K562 (cell line): ENCODE measurements around the gene EFNB3. TPM values are rescaled to one million over a fixed set of nuclear protein-coding genes. Genes with fewer than 3 reads are reported as not detected.

Source experiments
- CEBPG ChIP-seq, 3 experiments: fragments of 200-800 bp in 1 of 3; sonication (Bioruptor generic) in 1 of 3; sonication (generic) in 1 of 3; formaldehyde crosslinking in 1 of 3; IDR thresholded peaks in 2 of 3; conservative IDR thresholded peaks in 1 of 3; 2 replicates each; pipeline versions ENCODE4 v1.6.1 to v1.8.0; 2016 to 2022; ENCODE audit warnings: missing compliant biosample characterization in 2 of 3, missing genetic modification characterization in 2 of 3, mild to moderate bottlenecking in 1 of 3, missing genetic modification reagents in 1 of 3
- ELF1 ChIP-seq: fragments of 200-800 bp; sonication (Bioruptor generic); IDR thresholded peaks from 2 replicates; pipeline ENCODE4 v1.6.1; 2016; ENCODE audit warnings: missing genetic modification characterization, missing compliant biosample characterization
- EP300 ChIP-seq: IDR thresholded peaks from 2 replicates; pipeline ENCODE4 v1.6.1; 2012; ENCODE audit warnings: low read length, improper control_type of control experiment
- ETV5 ChIP-seq: sonication (generic); formaldehyde crosslinking; IDR thresholded peaks from 2 replicates; pipeline ENCODE4 v1.4.0; 2020; ENCODE audit warnings: low read depth, mild to moderate bottlenecking, missing genetic modification reagents
- FOXK1 ChIP-seq: sonication (generic); formaldehyde crosslinking; IDR thresholded peaks from 2 replicates; pipeline ENCODE4 v1.8.0; 2022; ENCODE audit warnings: missing genetic modification reagents, mild to moderate bottlenecking, borderline replicate concordance
- IRF2 ChIP-seq: sonication (generic); formaldehyde crosslinking; IDR thresholded peaks from 2 replicates; pipeline ENCODE4 v1.8.1; 2022; ENCODE audit warnings: mild to moderate bottlenecking, missing genetic modification reagents
- KAT7 ChIP-seq: sonication (generic); formaldehyde crosslinking; IDR thresholded peaks from 2 replicates; pipeline ENCODE4 v1.8.0; 2022; ENCODE audit warnings: missing genetic modification reagents, mild to moderate bottlenecking, borderline replicate concordance
- POLR2AphosphoS5 ChIP-seq: IDR thresholded peaks from 2 replicates; pipeline ENCODE4 v1.6.1; 2011; ENCODE audit warnings: mild to moderate bottlenecking, low read depth, low read length, moderate library complexity; ENCODE audit not compliant: control insufficient read depth, insufficient read depth
- RBM17 ChIP-seq: fragments of 200-400 bp; formaldehyde crosslinking; IDR thresholded peaks from 2 replicates; pipeline ENCODE4 v1.6.1; 2017; ENCODE audit warnings: low read depth, mild to moderate bottlenecking, low read length, borderline replicate concordance
- SUPT5H ChIP-seq: fragments of 450-650 bp; IDR thresholded peaks from 2 replicates; pipeline ENCODE4 v1.6.1; 2016
- WHSC1 ChIP-seq: IDR thresholded peaks from one replicate; pipeline ENCODE4 v1.6.1; 2012; ENCODE audit warnings: low read length, control low read depth, inconsistent platforms
- ZBTB8A ChIP-seq: fragments of 450-650 bp; IDR thresholded peaks from 2 replicates; pipeline ENCODE4 v1.6.1; 2018; ENCODE audit warnings: mild to moderate bottlenecking, moderate library complexity; ENCODE audit not compliant: partially characterized antibody
- ZFX ChIP-seq: sonication (generic); formaldehyde crosslinking; IDR thresholded peaks from 2 replicates; pipeline ENCODE4 v1.8.0; 2022; ENCODE audit warnings: mild to moderate bottlenecking, missing genetic modification reagents, moderate library complexity
- ZNF384 ChIP-seq: IDR thresholded peaks from 2 replicates; pipeline ENCODE4 v1.6.1; 2012; ENCODE audit warnings: low read depth, low read length, improper control_type of control experiment
- ZNF583 ChIP-seq: fragments of 250-450 bp; sonication (Bioruptor Pico); IDR thresholded peaks from 2 replicates; pipeline ENCODE4 v1.4.0; 2020
- ZNF589 ChIP-seq: fragments of 200-800 bp; sonication (Bioruptor generic); IDR thresholded peaks from 2 replicates; pipeline ENCODE4 v1.6.1; 2016; ENCODE audit warnings: low read depth, missing genetic modification characterization, missing compliant biosample characterization
- ZNF695 ChIP-seq: fragments of 450-650 bp; formaldehyde crosslinking; IDR thresholded peaks from 2 replicates; pipeline ENCODE4 v1.4.0; 2020; ENCODE audit warnings: mild to moderate bottlenecking, moderate library complexity
- polyA plus RNA-seq, 8 experiments: library from polyadenylated mRNA; depleted of rRNA in 4 of 8; stranded (reverse) in 5 of 8; unstranded in 3 of 8; fragments of >200 nt; fragmentation: Nextera tagmentation in 2 of 8; fragmentation: Illumina TruSeq in 1 of 8; extraction: Ambion mirVana in 2 of 8; extraction: Trizol in 1 of 8; gene quantifications; 2 replicates each; pipeline versions ENCODE4 v1.2.1 to v1.2.3, GENCODE V29; 2011 to 2014; ENCODE audit warnings: inconsistent platforms in 1 of 8, missing spikeins in 1 of 8
- total RNA-seq, 7 experiments: library from RNA; depleted of rRNA in 6 of 7; stranded (reverse); fragments of >200 nt in 6 of 7; fragmentation: Illumina TruSeq in 2 of 7; extraction: Trizol in 2 of 7; gene quantifications; 2 replicates each; pipeline versions ENCODE4 v1.2.1 to v1.2.3, GENCODE V29; 2011 to 2021; ENCODE audit warnings: low replicate concordance in 1 of 7
- TF ChIP-seq, protein P1 (sequence below): sonication (generic); formaldehyde crosslinking; IDR thresholded peaks from 2 replicates; pipeline ENCODE4 v1.8.0; 2022; ENCODE audit warnings: missing genetic modification reagents, mild to moderate bottlenecking, moderate library complexity, borderline replicate concordance
- TF ChIP-seq, protein P2 (sequence below): sonication (generic); formaldehyde crosslinking; IDR thresholded peaks from 2 replicates; pipeline ENCODE4 v1.8.1; 2023; ENCODE audit warnings: mild to moderate bottlenecking, missing genetic modification reagents
- TF ChIP-seq, protein P3 (sequence below), 2 experiments: fragments of 450-650 bp in 1 of 2; sonication (generic) in 1 of 2; formaldehyde crosslinking; conservative IDR thresholded peaks; 2 replicates each; pipeline versions ENCODE4 v1.4.0 to v1.8.1; 2020 to 2022; ENCODE audit warnings: mild to moderate bottlenecking in 1 of 2, missing genetic modification reagents in 1 of 2
- TF ChIP-seq, protein P4 (sequence below): sonication (generic); formaldehyde crosslinking; IDR thresholded peaks from 2 replicates; pipeline ENCODE4 v1.8.0; 2022; ENCODE audit warnings: mild to moderate bottlenecking, missing genetic modification reagents, borderline replicate concordance

Gene EFNB3
- total and polyA plus RNA-seq, 9 of the 15 experiments (the other 6 are each of a cell fraction or from before 2014, with no cell fraction given), result not detected

DNA sequence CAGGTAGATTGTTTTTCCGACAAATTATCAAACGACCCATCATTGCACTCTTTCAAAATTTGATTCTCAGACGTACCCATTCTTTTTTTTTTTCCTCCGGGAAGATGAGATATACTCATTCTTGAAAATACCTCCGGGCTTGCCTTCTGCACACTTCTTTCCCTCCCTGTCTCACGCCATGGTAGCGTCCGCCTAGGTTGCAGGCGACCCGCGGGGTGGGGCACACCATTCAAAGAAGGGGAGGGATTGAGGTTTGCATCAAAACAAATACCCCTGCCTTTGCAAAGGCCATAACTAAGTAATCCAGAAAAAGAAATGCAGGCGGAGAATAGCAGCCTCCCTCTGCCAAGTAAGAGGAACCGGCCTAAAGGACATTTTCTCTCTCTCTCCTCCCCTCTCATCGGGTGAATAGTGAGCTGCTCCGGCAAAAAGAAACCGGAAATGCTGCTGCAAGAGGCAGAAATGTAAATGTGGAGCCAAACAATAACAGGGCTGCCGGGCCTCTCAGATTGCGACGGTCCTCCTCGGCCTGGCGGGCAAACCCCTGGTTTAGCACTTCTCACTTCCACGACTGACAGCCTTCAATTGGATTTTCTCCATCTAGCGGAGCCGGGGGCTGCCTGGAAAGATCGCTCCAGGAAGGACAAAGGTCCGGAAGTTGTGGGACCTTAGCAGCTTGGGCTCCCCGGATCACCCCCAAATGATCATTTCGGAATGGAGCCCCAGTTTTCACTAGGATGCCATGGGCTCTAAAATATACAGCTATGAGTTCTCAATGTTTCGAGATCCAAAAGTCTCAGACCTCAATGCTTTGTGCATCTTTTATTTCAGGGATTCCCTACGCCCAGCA, 18.6 kb upstream of the EFNB3 start (continued):
- TF ChIP-seq ZNF384 (no peak), EP300 (no peak), RBM17 (no peak), KAT7 (no peak), POLR2AphosphoS5 (peak; percentile 89), ZFX (CRISPR knock-in tag) (peak; percentile 45), ZNF583 (CRISPR knock-in tag) (no peak), ETV5 (no peak), ZNF695 (CRISPR knock-in tag) (0 out of 2 replicates have a peak, but pooled peaks have one; percentile 27), IRF2 (CRISPR knock-in tag) (no peak), FOXK1 (CRISPR knock-in tag) (0 out of 2 replicates have a peak, but pooled peaks have one; percentile 51), SUPT5H (peak; percentile 61), ZBTB8A (no peak), CEBPG (CRISPR knock-in tag; IDR thresholded peaks at IDR 0.05) (peak; percentile 92), CEBPG (tag; conservative IDR thresholded peaks at IDR 0.05 in 1 of 2, IDR thresholded peaks at IDR 0.05 in 1 of 2) (no peak; a peak in 1 of 4 replicates), WHSC1 (no peak), ZNF589 (CRISPR knock-in tag) (no peak; the same call in 1 of the 2 replicates), ELF1 (tag) (peak; percentile 87)
- TF ChIP-seq, protein P1, sequence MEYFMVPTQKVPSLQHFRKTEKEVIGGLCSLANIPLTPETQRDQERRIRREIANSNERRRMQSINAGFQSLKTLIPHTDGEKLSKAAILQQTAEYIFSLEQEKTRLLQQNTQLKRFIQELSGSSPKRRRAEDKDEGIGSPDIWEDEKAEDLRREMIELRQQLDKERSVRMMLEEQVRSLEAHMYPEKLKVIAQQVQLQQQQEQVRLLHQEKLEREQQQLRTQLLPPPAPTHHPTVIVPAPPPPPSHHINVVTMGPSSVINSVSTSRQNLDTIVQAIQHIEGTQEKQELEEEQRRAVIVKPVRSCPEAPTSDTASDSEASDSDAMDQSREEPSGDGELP, result no peak
- TF ChIP-seq, protein P2, sequence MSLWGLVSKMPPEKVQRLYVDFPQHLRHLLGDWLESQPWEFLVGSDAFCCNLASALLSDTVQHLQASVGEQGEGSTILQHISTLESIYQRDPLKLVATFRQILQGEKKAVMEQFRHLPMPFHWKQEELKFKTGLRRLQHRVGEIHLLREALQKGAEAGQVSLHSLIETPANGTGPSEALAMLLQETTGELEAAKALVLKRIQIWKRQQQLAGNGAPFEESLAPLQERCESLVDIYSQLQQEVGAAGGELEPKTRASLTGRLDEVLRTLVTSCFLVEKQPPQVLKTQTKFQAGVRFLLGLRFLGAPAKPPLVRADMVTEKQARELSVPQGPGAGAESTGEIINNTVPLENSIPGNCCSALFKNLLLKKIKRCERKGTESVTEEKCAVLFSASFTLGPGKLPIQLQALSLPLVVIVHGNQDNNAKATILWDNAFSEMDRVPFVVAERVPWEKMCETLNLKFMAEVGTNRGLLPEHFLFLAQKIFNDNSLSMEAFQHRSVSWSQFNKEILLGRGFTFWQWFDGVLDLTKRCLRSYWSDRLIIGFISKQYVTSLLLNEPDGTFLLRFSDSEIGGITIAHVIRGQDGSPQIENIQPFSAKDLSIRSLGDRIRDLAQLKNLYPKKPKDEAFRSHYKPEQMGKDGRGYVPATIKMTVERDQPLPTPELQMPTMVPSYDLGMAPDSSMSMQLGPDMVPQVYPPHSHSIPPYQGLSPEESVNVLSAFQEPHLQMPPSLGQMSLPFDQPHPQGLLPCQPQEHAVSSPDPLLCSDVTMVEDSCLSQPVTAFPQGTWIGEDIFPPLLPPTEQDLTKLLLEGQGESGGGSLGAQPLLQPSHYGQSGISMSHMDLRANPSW (CRISPR knock-in tag), result no peak
- TF ChIP-seq, protein P3, sequence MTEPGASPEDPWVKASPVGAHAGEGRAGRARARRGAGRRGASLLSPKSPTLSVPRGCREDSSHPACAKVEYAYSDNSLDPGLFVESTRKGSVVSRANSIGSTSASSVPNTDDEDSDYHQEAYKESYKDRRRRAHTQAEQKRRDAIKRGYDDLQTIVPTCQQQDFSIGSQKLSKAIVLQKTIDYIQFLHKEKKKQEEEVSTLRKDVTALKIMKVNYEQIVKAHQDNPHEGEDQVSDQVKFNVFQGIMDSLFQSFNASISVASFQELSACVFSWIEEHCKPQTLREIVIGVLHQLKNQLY (CRISPR knock-in tag; conservative IDR thresholded peaks at IDR 0.05), result no peak
- TF ChIP-seq, protein P4, sequence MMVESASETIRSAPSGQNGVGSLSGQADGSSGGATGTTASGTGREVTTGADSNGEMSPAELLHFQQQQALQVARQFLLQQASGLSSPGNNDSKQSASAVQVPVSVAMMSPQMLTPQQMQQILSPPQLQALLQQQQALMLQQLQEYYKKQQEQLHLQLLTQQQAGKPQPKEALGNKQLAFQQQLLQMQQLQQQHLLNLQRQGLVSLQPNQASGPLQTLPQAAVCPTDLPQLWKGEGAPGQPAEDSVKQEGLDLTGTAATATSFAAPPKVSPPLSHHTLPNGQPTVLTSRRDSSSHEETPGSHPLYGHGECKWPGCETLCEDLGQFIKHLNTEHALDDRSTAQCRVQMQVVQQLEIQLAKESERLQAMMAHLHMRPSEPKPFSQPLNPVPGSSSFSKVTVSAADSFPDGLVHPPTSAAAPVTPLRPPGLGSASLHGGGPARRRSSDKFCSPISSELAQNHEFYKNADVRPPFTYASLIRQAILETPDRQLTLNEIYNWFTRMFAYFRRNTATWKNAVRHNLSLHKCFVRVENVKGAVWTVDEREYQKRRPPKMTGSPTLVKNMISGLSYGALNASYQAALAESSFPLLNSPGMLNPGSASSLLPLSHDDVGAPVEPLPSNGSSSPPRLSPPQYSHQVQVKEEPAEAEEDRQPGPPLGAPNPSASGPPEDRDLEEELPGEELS (CRISPR knock-in tag), result no peak
